ENCODE measurements around the gene CES3.
"Not testable (repeated sequence)": the region's sequence is repeated elsewhere in the genome, so short reads cannot be mapped to it uniquely, and the experiment has no call there.

The CES3 gene

DNA sequence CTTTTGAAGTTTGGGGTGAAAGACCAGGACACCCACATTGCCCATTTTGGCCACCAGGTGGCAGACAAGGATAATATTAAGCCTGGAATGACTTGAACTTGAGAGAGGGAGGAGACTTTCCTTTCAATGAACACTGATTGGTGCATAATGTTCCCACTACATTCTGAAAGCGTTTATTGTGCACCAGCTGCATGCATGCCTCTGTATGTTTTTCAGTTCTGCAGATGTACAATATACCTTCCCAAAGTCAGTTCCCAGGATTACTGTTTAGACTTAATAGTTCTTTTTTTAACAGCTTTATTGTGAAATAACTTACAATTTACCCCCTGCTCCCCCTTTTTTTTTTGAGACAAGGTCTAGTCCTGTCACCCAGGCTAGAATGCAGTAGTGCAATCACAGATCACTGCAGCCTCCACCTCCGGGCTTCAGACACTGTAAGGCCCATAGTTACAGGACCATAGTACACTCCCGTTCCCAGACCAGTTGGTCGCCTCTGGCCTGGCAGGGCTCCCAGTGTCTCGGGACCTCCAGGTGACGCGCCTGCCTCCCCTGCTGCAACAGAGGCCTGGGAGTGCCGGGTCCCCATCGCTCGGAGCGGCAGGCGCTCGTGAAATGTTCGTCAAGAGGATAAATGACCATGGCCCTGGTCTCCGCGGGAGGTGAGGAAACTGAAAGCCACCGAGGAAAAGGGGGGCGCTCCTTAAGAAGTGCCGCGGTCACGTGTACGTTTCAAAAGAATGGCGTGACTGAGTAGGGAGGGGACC lies 13.6 kb upstream of the CES3 start:
- peak; percentile 46 for DNase-seq

DNA sequence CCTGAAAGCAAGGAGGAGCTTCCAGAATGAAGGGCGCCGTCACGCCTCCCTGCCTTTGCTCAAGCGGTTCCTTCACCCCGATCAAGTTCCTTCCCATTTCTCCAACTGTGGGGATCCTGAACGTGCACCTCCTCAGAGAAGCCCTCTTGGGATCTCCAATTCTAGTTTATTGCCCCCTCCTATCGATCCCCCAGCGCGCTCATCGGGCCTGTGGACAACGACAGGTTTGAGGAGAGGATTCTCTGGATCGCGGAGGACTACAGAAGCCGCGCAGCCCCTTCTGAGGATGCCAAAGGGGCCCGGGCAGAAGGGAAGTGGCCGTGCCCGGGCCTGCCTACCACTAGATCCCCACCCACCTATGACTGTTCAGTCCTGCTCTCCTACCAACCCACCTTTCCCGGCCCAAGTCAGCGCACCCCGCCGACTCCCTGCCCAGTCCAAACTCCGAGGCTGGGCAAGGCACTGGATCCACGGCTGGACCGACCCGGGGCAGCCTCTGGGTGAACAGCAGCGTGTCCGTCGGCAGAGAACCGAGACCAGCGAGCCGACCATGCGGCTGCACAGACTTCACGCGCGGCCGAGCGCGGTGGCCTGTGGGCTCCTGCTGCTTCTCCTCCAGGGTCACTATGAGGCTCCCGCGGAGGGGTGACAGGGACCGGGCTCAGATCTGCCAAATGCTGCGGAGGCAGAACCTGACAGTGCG lies 12.8 kb upstream of the CES3 start:
- DNase-seq, result no peak

DNA sequence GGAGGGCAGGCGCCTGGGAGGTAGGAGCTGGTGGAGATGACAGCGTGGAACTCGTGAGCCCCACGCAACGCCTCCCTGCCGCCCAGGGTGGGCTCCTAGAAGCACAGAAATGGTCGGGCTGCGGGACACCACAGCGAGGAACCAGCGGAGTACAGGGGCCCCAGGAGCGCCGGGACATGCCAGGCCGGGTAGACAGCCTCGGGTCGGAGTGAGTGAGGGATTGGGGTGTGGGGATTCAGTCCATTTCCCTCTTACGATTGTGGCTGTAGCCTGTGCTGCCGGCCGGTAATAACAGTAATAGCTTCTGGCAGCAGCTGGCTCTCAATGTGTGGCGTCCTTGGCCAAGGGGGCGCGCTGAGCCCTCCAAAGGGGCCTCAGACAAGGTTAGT lies 12.2 kb upstream of the CES3 start:
- no peak for DNase-seq

DNA sequence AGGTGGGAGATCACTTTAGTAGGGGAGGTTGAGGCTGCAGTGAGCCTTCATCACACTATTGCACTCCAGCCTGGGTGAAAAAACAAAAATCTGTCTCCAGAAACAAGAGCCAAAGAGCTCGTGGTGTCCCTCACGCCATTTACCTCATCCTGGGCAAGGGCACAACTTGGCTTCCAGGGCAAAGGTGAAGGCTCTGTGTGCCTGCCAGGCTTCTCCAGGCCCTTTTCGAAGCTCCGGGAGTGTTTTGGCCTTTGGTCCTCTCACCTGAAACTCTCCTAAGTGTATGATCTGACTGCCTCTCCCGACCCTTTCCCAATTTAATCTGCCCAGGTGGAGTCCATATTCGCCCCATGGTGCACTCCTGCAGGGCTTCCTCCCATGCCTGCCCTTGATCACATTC lies 11.6 kb upstream of the CES3 start:
- no peak for DNase-seq

DNA sequence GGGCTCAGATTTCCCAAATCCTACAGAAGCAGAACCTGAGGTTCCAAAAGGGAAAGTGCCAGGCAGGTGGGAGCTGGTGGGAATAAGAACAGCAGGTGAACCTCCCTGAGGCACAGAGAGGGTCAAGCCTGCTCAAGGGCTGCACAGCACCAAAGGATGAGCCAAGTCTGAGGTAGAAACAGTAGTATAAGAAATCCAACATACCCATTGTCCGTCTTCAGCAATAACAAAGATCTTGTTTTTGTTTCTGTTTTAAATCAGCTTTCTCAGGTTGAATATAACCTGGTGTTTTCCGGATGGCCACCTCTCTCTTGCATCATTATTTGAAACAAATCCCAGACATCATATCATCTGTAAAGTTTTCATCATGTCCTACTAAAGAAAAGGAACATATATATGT lies 10.6 kb upstream of the CES3 start:
- DNase-seq, result no peak

DNA sequence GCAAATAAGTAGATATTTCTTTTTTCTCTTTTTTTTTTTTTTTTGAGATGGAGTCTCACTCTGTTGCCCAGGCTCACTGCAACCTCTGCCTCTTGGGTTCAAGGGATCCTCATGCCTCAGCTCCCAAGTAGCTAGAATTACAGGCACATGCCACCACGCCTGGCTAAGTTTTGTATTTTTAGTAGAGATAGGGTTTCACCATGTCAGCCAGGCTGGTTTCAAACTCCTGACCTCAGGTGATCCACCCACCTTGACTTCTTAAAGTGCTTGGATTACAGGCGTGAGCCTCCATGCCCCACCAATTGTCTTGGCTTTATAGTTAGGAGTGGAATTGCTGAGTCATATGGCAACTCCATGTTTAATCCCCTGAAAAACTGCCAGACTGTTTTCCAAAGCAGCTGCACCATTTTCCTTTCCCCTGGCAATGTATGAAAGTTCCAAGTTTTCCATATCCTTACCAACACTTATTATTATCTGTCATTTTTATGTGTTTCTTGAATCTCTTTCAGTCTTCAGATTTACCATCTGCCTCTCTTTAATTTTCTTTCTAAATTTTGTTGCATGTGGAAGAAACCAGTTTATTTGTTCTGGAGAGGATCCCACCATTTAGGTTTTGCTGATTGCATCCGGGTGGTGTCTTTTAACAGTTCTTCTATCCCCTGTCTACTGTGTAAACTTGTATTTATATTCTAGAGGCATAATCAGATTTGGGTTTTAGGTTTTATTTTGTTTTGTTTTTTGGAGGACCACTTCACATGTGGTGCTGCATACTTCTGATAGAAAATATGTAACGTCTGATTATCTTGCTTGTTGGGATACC lies 9.9 kb upstream of the CES3 start:
- DNase-seq, result no peak

DNA sequence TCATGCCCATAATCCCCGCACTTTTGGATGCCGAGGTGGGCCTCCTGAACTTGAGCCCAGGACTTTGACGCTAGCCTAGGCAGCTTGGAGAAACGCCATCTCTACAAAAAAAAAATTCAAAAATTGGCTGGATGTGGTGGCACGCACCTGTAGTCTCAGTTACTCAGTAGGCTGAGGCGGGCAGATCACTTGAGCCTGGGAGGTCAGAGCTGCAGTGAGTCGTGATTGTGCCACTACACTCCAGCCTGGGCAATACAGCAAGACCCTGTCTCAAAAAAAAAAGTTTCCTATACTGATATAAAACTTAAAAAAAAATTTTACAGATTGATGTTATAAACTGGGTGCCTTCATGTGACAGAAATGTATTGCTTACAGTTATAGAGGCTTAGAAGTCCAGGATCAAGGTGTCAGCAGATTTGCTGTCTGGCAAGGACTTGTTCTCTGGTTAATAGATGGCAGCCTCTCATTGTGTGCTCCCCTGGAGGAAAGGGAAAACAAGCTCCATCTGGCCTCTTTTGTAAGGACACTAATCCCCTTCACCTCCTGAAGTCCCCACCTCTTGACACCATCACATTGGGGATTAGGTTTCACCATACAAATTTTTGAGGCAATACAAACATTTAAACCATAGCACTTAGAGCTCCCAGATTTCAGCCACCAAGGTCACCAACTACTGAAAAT lies 8.5 kb upstream of the CES3 start:
- no peak for DNase-seq

DNA sequence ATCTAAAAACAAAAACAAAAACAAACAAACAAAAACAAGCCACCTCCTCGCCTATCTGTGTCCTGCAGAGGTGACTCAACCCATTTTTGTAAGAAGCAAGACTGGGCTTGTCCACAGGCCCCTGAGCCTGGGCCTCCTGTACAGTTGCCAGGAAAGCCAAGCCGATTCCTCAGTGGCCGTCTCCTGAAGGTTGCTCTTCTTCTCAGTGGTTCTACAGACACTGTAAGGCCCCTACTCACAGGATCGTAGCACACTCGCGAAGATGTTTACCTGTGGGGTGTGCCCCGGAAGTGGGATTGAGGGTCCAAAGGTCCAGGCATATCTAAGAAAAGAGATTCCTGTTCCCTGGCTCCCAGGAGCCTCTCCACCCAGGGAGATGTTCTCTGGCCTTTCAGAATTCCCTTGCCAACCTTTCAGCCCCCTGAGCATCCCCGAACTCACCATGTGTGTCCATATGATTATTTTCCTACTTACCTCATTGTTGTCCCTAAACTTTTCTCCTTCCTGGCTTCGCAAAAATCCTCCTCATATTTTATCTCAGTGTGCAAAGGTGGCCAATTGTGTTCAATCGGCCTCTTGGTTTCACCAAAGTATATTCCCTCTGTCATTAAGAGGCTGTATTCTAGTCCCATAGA lies 7.5 kb upstream of the CES3 start:
- no peak for DNase-seq

DNA sequence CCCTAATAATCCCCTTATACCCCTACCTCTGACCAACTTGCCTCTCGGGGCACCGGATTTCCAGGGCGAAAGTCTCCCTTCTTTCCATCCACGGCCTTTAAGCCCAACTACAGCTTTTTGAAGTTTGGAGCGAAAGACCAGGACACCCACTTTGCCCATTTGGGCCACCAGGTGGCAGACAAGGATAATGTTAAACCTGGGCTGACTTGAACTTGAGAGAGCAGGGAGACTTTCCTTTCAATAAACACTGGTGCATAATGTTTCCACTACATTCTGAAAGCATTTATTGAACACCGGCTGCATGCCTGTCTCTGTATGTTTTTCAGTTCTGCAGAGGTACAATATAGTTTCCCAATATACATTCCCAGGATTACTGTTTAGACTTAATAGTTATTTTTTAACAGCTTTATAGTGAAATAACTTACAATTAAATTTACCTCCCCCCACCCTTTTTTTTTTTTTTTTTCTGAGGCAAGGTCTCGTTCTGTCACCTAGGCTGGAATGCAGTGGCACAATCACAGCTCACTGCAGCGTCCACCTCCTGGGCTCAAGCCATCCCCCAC lies 6.9 kb upstream of the CES3 start:
- DNase-seq, result no peak

DNA sequence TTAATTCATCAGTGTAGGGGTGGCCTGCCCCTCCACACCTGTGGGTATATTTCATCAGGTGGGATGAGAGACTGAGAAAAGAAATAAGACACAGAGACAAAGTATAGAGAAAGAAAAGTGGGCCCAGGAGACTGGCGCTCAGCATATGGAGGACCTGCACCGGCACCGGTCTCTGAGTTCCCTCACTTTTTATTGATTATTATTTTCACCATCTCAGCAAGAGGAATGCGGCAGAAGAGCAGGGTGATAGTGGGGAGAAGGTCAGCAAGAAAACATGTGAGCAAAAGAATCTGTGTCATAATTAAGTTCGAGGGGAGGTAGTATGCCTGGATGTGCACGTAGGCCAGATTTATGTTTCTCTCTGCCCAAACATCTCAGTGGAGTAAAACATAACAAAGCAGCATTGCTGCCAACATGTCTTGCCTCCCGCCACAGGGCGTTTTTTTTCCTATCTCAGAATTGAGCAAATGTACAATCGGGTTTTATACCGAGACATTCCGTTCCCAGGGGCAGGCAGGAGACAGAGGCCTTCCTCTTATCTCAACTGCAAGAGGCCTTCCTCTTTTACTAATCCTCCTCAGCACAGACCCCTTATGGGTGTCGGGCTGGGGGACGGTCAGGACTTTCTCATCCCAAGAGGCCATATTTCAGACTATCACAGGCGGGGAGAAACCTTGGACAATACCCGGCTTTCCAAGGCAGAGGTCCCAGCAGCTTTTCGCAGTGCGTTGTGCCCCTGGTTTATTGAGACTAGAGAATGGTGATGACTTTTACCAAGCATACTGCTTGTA lies 5.5 kb upstream of the CES3 start:
- not testable (repeated sequence) for DNase-seq

DNA sequence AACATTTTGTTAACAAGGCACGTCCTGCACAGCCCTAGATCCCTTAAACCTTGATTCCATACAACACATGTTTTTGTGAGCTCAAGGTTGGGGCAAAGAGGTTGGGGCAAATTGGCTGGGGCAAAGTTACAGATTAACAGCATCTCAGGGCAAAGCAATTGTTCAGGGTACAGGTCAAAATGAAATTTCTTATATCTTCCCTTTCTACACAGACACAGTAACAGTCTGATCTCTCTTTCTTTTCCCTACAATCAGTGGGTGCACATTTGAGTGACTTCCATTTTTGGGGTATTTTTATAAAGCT lies 5.0 kb upstream of the CES3 start:
- DNase-seq, result not testable (repeated sequence)

DNA sequence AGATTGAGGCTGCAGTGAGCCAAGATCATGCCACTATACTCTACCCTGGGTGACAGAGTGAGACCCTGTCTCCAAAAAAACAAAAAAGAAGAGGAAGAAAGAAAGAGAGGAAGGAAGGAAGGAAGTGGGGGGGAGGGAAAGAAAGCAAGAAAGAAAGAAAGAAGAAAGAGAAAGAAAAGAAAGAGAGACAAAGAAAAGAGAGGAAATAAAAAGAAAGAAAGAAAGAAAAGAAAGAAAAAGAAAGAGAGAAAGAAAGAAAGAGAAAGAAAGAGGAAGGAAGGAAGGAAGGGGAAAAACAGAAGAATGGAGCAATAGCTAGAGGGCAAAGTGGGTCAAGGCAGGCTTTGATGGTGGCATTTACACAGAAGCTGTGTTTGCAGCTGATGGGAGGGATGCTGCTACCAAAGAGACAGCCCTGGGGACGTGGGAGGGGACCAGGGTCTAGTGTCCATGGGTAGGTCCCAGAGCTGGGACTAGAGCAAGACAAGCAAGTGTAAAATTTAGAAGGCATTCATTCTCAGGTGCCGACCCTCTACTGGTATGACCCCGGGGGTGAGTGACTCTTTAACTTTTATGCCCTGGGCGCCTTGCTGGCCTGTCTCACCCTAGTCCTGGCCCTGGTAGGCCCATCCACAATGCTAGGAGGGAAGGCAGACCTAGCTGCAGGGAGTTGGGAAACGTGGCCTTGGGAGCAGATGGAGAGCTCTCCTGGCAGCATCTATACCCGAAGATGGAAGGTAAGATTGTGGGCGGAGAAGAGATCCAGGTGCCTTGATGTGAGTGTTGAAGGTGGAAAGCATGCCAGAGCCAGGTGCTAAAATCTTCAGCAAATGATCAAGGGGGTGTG lies 2.0 kb upstream of the CES3 start:
- no peak for DNase-seq

DNA sequence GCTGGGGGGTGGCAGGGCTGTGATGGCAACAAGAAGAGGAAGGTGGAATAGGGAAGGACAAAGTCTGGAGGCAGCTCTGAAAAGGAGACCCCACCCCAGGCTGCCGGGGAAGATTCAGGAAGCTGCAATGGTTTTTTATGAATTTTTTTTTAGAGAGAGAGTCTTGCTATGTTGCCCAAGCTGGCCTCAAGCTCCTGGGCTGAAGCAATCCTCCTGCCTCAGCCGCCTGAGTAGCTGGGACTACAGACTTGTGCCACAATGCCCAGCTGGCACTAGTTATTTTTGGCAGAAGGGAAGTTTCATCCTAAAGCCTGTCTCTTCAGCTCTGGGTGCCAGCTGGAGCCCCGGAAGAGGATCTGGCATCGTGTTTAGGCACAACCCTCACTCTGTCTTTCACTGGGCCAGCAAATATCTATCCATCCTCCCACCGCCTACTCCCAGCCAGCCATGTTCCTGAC lies 1.3 kb upstream of the CES3 start:
- no peak for DNase-seq

DNA sequence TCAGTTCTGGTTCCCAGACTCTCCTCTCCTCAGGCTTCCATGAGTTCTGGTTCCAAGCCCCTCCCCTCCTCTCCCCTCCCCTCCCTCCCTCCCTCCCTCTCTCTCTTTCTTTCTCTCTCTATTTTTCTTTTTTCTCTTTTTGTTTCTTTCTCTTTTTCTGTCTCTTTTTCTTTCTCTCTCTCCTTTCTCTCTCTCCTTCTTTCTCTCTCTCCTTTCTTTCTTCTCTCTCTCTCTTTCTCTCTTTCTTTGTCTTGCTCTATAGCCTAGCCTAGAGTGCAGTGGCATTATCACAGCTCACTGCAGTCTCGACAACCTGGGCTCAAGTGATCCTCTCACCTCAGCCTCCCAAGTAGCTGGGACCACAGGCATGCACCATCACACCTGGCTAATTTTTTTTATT lies 796 bp upstream of the CES3 start:
- DNase-seq, result no peak

DNA sequence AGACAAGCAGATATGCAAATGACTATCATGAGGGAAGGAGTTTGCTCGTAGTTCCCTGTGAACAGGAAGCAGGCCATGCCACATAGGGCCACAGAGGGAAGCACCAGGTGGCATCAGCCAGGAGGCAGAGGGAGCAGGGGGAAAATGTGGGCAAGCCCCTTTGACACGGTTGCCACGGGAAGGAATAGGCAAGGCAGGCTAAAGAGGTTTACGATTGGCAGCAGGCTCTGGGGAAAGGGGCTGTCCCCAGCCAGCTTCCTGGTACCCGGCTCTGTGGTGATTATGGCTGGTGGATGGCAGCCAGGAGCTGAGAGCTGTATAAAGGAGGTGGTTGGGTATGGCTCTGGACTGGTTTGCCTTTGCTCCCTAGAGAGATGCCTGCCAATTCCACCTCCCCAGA lies 848 bp downstream of the CES3 start:
- DNase-seq, result no peak

DNA sequence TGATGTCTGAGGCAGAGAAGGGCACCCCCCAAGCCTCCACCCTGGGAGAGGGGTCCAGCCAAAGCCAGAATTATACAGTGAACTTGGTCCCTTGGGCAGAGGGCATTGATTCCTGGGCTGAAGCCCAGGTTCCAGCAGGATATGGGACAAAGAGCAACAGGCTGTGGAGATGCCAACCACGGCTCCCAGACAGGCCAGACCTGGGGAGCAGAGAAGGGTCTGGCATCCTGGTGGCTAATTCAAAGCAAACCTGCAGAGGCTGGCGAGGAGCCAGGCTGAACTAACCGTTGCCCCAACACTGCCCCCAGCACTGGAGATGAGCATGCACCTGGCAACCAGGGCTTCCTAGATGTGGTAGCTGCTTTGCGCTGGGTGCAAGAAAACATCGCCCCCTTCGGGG lies 3.0 kb downstream of the CES3 start:
- DNase-seq, result no peak

DNA sequence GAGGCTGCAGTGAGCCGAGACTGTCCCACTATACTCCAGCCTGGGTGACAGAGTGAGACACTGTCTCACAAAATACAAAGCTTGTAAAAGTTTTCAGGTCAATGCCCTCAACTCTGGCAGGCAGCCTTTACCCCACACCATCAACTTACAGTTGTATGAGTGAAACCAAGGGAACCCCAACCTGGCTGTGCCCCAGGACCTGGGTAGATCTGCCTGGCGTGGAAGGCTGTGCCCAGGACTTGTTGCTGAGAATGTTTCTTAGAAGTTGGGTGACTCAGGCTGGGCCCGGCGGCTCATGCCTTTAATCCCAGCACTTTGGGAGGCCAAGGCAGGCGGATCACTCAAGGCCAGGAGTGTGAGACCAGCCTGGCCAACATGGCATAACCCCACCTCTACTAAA lies 7.8 kb downstream of the CES3 start:
- no peak for DNase-seq

DNA sequence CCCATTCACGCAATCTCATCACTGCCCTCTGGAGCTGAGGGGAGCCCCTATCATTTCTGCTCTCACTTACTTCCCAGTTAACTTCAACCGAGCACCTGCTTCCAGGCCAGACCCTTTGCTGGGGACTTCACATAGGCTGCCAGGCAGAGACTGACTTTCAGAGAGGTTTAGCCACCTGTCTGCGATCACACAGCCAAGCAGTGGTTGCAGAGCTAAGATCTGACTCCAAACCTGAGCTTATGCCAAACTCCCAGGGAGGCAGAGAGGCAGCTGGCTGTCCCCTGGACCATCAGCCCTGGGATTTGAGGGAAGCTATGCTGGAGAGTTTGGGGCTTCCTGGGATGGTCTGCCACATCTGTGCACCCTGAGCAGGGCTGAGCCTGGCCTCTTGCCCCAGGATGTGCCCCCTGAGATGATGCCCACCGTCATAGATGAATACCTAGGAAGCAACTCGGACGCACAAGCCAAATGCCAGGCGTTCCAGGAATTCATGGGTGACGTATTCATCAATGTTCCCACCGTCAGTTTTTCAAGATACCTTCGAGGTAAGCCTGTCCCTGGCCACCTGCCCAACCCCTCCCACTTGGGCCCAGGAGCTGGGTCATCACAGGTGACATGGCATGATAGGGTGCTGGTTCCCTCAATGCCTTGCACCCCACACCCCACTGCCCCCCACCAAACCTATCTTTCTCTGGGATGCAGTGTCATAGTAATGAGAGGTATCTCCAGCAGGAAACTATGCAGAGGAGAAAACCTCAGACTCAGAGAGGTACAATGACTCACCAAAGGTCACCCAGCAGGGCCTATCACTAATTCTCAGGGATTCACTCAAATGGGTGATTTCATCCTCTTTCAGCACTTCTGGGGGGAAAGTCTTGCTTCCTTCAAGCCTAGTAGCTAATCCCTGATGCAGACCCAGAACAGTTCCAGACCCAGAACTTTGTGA lies 10.0 kb downstream of the CES3 start:
- DNase-seq, result no peak

DNA sequence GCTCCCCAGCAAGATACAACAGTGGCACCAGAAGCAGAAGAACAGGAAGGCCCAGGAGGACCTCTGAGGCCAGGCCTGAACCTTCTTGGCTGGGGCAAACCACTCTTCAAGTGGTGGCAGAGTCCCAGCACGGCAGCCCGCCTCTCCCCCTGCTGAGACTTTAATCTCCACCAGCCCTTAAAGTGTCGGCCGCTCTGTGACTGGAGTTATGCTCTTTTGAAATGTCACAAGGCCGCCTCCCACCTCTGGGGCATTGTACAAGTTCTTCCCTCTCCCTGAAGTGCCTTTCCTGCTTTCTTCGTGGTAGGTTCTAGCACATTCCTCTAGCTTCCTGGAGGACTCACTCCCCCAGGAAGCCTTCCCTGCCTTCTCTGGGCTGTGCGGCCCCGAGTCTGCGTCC lies 11.9 kb downstream of the CES3 start:
- DNase-seq, result no peak

DNA sequence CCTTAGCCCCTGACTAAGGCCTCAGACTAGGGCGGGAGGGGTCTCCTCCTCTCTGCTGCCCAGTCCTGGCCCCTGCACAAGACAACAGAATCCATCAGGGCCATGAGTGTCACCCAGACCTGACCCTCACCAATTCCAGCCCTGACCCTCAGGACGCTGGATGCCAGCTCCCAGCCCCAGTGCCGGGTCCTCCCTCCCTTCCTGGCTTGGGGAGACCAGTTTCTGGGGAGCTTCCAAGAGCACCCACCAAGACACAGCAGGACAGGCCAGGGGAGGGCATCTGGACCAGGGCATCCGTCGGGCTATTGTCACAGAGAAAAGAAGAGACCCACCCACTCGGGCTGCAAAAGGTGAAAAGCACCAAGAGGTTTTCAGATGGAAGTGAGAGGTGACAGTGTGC lies 12.7 kb downstream of the CES3 start:
- DNase-seq, result no peak
